A204.1 (cell line): ENCODE data around the gene MYL6B.
"Not testable (repeated sequence)": the region's sequence is repeated elsewhere in the genome, so short reads cannot be mapped to it uniquely, and the experiment has no call there.

Source experiments
- FAIRE-seq: peaks from 2 replicates; lab custom pipeline; 2012; peaks lifted over from hg19 to GRCh38; lab: Jason Lieb, UNC

MYL6B gene

GRCh38 chr12:56172839-56173238, 20.5 kb downstream of the MYL6B start:
- FAIRE-seq, result no peak

- no peak for FAIRE-seq
Observed at GRCh38 chr12:56178347-56178746, 26.0 kb downstream of the MYL6B start.

GRCh38 chr12:56186957-56187356, 34.6 kb downstream of the MYL6B start:
- FAIRE-seq, result no peak

- FAIRE-seq, result no peak
Observed at GRCh38 chr12:56188131-56188777, 35.9 kb downstream of the MYL6B start.

- FAIRE-seq, result no peak
Observed at GRCh38 chr12:56188778-56189098, 36.4 kb downstream of the MYL6B start.

- FAIRE-seq, result no peak
Observed at GRCh38 chr12:56189099-56189917, 36.9 kb downstream of the MYL6B start, which contains the start of gene SMARCC2. SMARCC2 (minus strand) TSS chr12:56189483; CDS start chr12:56189461, 22 bp downstream.

- no peak for FAIRE-seq
Observed at GRCh38 chr12:56189918-56190694, 37.7 kb downstream of the MYL6B start.

GRCh38 chr12:56190695-56191155, 38.3 kb downstream of the MYL6B start:
- no peak for FAIRE-seq

GRCh38 chr12:56192582-56192981, 40.2 kb downstream of the MYL6B start:
- FAIRE-seq, result no peak

GRCh38 chr12:56193025-56193578, 40.7 kb downstream of the MYL6B start:
- FAIRE-seq, result peak; percentile 95

GRCh38 chr12:56196818-56197550, 44.6 kb downstream of the MYL6B start:
- FAIRE-seq, result not testable (repeated sequence)

GRCh38 chr12:56197921-56198635, 45.7 kb downstream of the MYL6B start:
- FAIRE-seq, result no peak

- FAIRE-seq, result no peak
Observed at GRCh38 chr12:56198836-56199235, 46.4 kb downstream of the MYL6B start.

GRCh38 chr12:56202366-56202765, 50.0 kb downstream of the MYL6B start:
- no peak for FAIRE-seq

GRCh38 chr12:56202838-56203237, 50.5 kb downstream of the MYL6B start:
- FAIRE-seq, result no peak

GRCh38 chr12:56204275-56204674, 51.9 kb downstream of the MYL6B start:
- FAIRE-seq, result no peak

- FAIRE-seq, result no peak
Observed at GRCh38 chr12:56205445-56205844, 53.1 kb downstream of the MYL6B start.

GRCh38 chr12:56206452-56207166, 54.2 kb downstream of the MYL6B start:
- no peak for FAIRE-seq
